Measurements from ENCODE around the gene ARHGAP9.

GRCh38 chr12:57488402-57489156 lies 8.9 kb upstream of the ARHGAP9 start:
- TF ChIP-seq CTCF (IDR thresholded peaks at IDR 0.05): no peak
- no peak for TF ChIP-seq POLR2A (IDR thresholded peaks at IDR 0.05)
